Measurements from ENCODE around the gene LIG3.
A peak's percentile ranks its signal among the peaks of the same experiment; 100 is the strongest.
"Not testable (repeated sequence)": the region's sequence is repeated elsewhere in the genome, so short reads cannot be mapped to it uniquely, and the experiment has no call there.

Gene LIG3

DNA sequence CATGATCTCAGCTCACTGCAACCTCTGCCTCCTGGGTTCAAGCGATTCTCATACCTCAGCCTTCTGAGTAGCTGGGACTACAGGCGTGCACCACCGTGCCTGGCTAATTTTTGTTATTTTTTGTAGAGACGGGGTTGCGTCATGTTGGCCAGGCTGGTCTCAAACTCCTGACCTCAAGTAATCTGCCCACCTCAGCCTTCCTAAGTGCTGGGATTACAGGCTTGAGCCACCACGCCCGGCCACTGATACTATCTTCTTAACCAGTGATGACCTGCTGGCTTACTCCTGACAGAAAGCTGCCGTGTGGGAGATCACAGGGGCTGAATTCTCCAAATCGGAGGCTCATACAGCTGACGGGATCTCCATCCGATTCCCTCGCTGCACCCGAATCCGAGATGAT lies 20.7 kb downstream of the LIG3 start:
- not testable (repeated sequence) for DNase-seq

GRCh38 chr17:35001549-35001948 lies 21.2 kb downstream of the LIG3 start:
- DNase-seq: no peak

DNA sequence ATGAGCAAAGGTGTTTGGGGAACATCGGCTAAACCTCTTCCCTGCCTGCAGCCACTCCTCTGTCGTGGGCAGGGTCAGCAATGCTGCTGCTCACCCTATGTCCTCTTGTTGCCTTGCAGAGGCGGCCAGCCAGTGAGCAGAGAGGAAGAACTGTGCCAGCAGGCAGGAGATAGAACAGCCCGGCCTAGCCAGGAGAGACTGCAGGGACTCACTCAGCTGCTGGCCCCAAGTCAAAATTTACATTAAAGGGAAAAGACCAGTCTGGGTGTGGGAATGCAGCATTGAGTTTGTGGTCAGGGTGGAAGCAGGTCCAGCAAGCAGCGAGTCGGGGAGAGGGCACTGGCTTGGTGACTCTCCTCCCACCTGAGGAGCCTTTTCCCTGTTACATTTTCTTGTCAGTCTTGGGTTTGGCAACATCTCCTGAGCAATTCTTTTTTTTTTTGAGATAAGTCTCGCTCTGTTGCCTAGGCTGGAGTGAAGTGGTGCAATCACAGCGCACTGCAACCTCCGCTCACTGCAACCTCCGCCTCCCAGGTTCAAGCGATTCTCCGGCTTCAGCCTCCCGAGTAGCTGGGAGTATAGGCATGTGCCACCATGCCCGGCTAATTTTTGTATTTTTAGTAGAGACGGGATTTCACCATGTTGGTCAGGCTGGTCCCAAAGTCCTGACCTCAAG lies 22.7 kb downstream of the LIG3 start:
- DNase-seq: no peak

DNA sequence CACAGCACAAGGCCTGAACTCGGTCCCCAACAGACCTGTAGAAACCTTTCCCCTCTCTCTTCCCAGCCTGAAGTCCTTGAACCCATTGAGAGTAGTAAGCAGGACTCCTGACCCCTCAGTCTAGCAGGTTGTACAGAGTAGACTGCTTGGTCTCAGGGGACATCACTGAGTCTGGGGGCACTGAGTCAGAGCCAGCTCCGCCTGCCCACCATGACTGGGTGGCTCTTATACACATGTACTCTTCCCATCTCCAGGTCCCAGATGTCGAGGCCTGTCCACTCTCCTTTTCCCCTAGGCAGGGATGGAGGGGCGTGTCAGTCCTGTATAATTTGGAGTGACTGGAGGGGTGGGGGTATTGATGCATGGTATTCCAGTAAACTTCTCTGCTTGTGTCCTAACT lies 23.5 kb downstream of the LIG3 start:
- no peak for DNase-seq

- no peak for DNase-seq
These were observed 26.0 kb downstream of the LIG3 start for GRCh38 chr17:35006345-35006744.

DNA sequence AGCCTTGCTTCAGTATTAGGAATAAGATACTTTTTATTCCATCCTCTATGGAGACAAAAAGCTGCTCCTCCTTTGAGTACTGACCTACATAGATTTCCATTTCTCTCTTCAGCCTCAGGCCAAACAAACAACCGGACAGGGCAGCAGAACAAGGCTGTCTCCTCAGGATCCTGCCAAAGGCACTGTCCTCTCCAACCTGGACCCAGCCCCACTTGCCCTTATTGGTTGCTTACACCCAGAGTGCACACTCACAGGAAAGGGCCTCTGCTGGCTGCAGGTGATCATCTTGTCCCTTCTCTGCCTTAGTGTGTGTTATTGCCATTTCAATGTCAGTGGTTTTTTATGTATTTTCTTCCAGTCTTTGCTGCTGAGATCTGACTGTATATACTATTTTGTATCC lies 26.6 kb downstream of the LIG3 start:
- no peak for DNase-seq

DNA sequence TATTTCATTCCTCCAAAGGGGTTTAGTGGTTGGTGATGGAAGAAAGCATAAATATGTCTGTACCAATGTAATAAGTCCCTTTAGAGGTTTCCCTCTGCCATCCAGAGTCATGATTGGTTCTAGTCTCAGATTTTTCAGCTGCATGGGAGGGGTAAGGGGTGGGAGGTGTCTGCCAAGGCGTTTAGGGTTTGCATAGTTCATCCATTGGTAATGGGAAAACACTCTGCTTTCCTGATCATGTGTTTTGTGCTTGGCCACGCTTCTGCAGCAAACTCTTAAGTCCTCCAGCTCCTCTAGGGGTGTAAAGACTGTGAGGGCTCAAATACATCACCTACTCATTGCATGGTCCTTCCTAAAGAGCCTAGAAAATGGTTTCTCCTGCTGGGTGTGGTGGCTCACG lies 29.8 kb downstream of the LIG3 start:
- no peak for DNase-seq

GRCh38 chr17:35011671-35012216 lies 31.4 kb downstream of the LIG3 start:
- DNase-seq: no peak

DNA sequence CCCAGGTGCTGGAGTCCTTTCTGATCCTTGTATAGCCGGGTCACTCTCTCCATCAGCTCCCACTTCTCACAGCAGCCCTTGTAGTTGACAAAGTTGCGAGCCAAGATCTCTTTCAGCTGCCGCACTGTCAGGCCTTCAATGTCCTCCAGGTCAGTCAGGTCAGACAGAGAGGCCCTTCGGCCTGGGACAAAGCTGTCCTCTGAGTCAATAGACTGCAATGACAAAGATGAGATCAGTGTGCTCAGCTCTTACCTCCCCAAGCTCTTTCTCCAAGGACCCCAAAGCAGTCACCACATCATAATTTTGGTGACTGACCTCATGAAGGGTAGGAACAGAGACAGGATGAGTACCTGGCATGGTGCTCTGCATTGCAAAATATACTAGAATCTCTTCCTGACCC lies 36.1 kb downstream of the LIG3 start:
- no peak for DNase-seq

DNA sequence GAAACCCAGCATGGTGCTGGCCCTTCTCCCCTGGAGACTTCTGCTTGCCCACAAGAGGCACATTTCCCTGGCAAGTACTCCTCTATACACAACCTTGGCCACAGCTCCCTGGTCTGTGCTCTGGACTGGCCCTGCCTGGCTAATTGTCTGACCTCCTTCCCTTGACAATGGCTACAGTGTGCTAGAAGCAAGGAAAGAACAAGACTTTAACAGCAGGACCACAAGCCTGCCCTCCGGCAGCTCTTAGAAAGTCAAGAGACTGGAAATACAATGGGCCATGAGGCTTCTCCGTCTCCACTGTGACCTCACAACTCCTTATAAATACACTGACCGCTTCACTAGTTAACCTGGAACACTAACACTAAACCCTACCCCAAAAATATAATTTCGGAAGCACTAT lies 36.7 kb downstream of the LIG3 start:
- DNase-seq: no peak

GRCh38 chr17:35018814-35019213 lies 38.5 kb downstream of the LIG3 start:
- no peak for DNase-seq

DNA sequence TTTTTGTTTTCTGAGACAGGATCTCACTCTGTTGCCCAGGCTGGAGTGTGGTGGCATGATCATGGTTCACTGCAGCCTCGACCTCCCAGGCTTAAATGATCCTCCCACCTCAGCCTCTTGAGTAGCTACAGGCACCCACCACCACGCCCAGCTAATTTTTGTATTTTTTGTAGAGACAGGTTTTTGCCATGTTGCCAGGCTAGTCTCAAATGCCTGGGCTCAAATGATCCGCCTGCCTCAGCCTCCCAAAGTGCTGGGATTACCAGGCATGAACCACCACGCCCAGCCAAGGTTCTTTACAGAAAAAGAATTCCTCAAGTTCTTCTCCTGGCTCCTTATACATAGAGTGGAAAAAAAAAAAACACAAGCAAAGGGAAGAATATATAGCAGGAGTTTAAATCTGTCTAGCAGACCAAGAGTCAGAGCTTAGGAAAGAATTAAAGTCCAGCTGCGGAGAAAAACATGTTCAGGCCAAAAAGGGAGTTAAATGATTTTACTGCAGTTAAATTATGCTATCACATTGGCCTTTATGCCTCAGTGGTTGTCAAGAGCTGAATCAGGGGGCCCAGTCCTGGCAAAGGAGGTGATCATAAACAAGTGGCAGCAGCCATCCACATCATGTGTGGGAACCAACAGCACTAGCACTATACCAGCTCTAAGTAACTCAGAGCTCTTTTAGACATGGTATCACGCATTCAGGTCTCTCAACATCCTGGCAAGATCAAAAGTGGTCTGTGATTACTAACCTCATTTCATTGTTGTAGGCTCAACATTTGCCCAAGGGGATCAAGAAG lies 39.3 kb downstream of the LIG3 start:
- DNase-seq: no peak

GRCh38 chr17:35021520-35022380 lies 41.4 kb downstream of the LIG3 start:
- DNase-seq: no peak

GRCh38 chr17:35022536-35023063 lies 42.3 kb downstream of the LIG3 start:
- DNase-seq: peak; percentile 9 to 60 (median 51)

DNA sequence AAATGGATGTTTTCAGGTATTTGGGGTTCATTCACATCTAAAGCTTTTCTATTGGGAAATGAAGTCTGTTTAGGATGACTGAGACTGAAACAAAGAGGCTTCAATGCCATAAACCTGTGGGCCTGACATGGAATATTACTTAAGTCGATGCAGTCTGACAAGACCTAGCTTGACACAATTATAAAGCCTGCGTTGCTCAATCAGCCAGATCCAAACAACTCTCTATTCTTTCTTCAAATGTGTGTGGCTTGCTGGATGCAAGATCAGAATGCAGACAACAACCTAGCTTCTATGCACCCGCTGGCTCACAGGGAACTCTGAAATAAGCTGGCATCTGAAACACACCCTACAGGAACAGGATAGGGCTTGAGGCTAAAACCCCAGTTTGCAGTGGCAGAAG lies 43.2 kb downstream of the LIG3 start:
- DNase-seq: no peak

GRCh38 chr17:35025541-35025940 lies 45.2 kb downstream of the LIG3 start:
- DNase-seq: no peak

DNA sequence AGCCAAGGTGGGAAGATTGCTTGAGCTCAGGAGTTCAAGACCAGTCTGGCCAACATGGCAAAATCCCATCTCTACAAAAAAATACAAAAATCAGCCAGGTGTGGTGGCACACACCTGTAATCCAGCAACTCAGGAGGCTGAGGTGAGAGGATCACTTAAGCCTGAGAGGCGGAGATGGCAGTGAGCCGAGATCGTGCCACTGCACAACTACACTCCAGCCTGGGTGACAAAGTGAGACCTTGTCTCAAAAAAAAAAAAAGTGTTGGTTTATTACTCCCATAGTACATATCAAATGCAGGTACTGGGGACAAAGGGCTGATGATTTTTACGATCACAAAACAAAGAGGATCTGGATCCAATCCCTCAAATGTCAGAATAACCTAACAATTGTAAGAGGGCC lies 47.8 kb downstream of the LIG3 start:
- DNase-seq: not testable (repeated sequence)

DNA sequence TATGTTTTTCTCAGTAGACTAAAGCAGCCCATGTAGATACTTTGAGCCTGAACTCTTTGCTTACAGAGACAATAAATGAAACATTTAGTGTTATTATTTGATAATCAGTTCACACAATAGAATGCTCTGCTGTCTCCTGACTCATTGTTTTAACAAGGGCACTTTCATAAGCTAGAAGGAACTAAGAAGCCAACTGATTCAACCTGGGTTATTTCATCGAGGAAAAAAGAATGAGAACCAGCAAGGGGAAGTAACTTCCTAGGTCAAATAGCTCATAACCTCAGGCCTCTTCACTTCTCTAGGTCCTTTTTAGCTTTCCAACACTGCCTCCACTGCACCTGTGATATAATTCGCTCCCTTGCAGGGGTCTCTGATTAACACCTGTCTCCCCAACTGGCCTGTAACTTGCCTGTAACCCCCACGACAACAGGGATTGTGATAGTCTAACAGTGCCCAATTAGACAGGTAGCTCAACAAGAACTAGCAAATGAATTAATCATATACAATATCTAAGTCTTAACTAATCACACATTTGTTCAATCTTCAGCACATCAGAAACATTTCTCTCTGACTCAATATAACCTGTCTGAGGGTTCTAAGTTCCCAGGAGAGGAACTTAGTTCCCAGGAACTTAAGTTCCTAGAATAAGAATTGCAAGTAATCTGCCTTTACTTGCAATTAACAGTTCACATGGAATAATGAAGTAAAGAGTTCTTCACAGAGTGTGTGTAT lies 48.4 kb downstream of the LIG3 start:
- DNase-seq: no peak

DNA sequence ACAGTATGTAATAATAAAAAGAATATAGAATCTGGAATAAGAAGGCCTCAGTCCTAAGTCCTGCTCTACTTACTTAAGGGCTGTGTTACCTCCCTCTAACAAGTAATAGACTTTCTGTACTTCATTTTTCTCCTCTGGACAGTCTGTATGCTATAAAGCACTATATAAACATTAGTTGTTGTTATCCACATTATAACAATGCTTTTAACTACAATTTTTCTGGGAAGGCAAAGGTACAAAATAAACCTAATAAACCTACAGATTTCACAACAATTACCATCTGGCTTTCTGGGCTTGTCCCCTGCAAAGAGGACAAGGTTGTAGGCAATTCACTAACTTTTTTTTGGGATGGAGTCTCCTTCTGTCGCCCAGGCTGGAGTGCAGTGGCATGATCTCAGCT lies 50.5 kb downstream of the LIG3 start:
- no peak for DNase-seq

GRCh38 chr17:35038453-35038852 lies 58.1 kb downstream of the LIG3 start:
- DNase-seq: no peak

- no peak for DNase-seq
These were observed 61.1 kb downstream of the LIG3 start for GRCh38 chr17:35041390-35041789.

DNA sequence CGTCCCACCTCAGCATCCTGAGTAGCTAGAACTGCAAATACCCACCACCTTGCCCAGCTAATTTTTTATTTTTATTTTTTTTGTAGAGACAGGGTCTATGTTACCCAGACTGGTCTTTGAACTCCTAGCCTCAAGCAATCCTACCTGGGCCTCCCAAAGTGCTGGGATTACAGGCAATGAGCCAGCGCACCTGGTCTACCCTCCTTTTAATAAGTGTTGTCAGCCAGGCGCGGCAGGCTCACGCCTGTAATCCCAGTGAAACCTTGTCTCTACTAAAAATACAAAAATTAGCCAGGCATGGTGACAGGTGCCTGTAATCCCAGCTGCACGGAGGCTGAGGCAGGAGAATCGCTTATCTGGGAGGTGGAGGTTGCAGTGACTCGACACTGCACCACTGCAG lies 63.9 kb downstream of the LIG3 start:
- no peak for DNase-seq

All from activated CD4-positive, CD25-positive, alpha-beta regulatory T cell (primary cell).